ENCODE data around the gene ABCG2.

GRCh38 chr4:88087004-88087403 lies 71.4 kb downstream of the ABCG2 start:
- TF ChIP-seq, protein P1, sequence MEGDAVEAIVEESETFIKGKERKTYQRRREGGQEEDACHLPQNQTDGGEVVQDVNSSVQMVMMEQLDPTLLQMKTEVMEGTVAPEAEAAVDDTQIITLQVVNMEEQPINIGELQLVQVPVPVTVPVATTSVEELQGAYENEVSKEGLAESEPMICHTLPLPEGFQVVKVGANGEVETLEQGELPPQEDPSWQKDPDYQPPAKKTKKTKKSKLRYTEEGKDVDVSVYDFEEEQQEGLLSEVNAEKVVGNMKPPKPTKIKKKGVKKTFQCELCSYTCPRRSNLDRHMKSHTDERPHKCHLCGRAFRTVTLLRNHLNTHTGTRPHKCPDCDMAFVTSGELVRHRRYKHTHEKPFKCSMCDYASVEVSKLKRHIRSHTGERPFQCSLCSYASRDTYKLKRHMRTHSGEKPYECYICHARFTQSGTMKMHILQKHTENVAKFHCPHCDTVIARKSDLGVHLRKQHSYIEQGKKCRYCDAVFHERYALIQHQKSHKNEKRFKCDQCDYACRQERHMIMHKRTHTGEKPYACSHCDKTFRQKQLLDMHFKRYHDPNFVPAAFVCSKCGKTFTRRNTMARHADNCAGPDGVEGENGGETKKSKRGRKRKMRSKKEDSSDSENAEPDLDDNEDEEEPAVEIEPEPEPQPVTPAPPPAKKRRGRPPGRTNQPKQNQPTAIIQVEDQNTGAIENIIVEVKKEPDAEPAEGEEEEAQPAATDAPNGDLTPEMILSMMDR (IDR thresholded peaks at IDR 0.05), result no peak
- no peak for TF ChIP-seq POLR2A (IDR thresholded peaks at IDR 0.05)

Measured in suprapubic skin (tissue), 3 donors.